Heart right ventricle (tissue), 16 donors: ENCODE measurements around the gene SLC17A5. TPM values are rescaled to one million over a fixed set of nuclear protein-coding genes. Genes with fewer than 3 reads are reported as not detected.
"Not testable (repeated sequence)": the region's sequence is repeated elsewhere in the genome, so short reads cannot be mapped to it uniquely, and the experiment has no call there.

Source experiments
- ATAC-seq, 8 donors: fragments of 200-7000 bp; cut with Tn5 transposase; one replicate each; pipeline ENCODE4 v1.9.1; 2020; ENCODE audit warnings: mild to moderate bottlenecking in 8 of 8, moderate library complexity in 8 of 8, moderate number of reproducible peaks in 1 of 8
- DNase-seq, 2 donors: peaks; one replicate each; pipeline ENCODE4 v3.0.0-alpha.2; 2020
- H3K27ac ChIP-seq, 10 donors: fragments of 200-600 bp; sonication (generic) in 2 of 10; one replicate each; pipeline versions ENCODE4 v1.5.0 to v1.8.0; 2020 to 2022; ENCODE audit warnings: mild to moderate bottlenecking in 3 of 10
- H3K27me3 ChIP-seq, 7 donors: fragments of 200-600 bp; one replicate each; pipeline ENCODE4 v1.8.0; 2021 to 2022; ENCODE audit warnings: mild to moderate bottlenecking in 2 of 7
- H3K36me3 ChIP-seq, 9 donors: fragments of 200-600 bp; sonication (generic) in 1 of 9; one replicate each; pipeline versions ENCODE4 v1.5.0 to v1.8.0; 2020 to 2022; ENCODE audit warnings: mild to moderate bottlenecking in 2 of 9
- H3K4me1 ChIP-seq, 9 donors: fragments of 200-600 bp; sonication (generic) in 1 of 9; one replicate each; pipeline versions ENCODE4 v1.5.0 to v1.8.0; 2020 to 2022; ENCODE audit warnings: mild to moderate bottlenecking in 4 of 9
- H3K4me3 ChIP-seq, 10 donors: fragments of 200-600 bp; sonication (generic) in 2 of 10; one replicate each; pipeline versions ENCODE4 v1.5.0 to v1.8.0; 2020 to 2022; ENCODE audit warnings: mild to moderate bottlenecking in 7 of 10, moderate library complexity in 2 of 10
- H3K9me3 ChIP-seq, 11 donors: fragments of 200-600 bp in 10 of 11; sonication (generic) in 2 of 11; one replicate each; pipeline versions ENCODE4 v1.5.0 to v1.8.0; 2013 to 2022; ENCODE audit warnings: mild to moderate bottlenecking in 2 of 11, control low read depth in 1 of 11, moderate library complexity in 1 of 11
- WGBS, 2 donors: extraction: QIAGEN DNeasy Blood & Tissue Kit; methylation state at CpG; one replicate each; pipeline ENCODE4 v1.1.7; 2013; ENCODE audit warnings: inconsistent platforms in 1 of 2; 5-methylcytosine and 5-hydroxymethylcytosine counted together
- intact Hi-C, 10 donors: fragments of 100-400 bp; cut with DNase I; formaldehyde crosslinking; loops; one replicate each; pipeline versions ENCODE4 v1.11.1 to v1.14.2; 2022
- polyA plus RNA-seq, 2 donors: library from polyadenylated mRNA; stranded (reverse); fragments of 200-250 nt; gene quantifications; one replicate each; pipeline ENCODE4 v1.2.3, GENCODE V29; 2013
- total RNA-seq, 10 donors: library from RNA; stranded (reverse); fragmentation: NEBNext Ultra II Directional in 3 of 10; extraction: Animal tissue kit (Norgen Biotek cat#: 25700) in 3 of 10; gene quantifications; one replicate each; pipeline versions ENCODE4 v1.2.1 to v1.2.4, GENCODE V29; 2021 to 2023
- TF ChIP-seq, protein P1 (sequence below), 9 donors: fragments of 200-600 bp; sonication (generic) in 2 of 9; IDR thresholded peaks; one replicate each; pipeline versions ENCODE4 v1.5.0 to v1.8.0; 2021 to 2022; ENCODE audit warnings: antibody characterized with exemption in 9 of 9, mild to moderate bottlenecking in 5 of 9, moderate library complexity in 1 of 9
- donor health status: Arrhythmogenic right ventricular cardiomyopathy.
- donor health status: ischemic (EF 13 %, LVEDD 7.1; RV severe dilation, severe dysfunction).
- donor health status: healthy with polysubstance abuse.
- donor health status: DM: no; HTN: yes; CAD: no.
- donor health status: DM: no; HTN: no; CAD: no.
- donor health status: ischemic (EF 25% LVEDD 6.9; RV normal size, moderate dysfunction).
- donor health status: ischemic (EF 25% LVEDD 5.7; RV mildly dilated, moderate dysfunction).
- donor health status: healthy.
- donor health status: DM: yes; HTN: yes; CAD: no.
- donor health status: Ischemic cardiomyopathy.
- donor health status: ischemic (EF 35%, LVEDD 5.7; RV mildly dilated, moderate dysfunction).
- donor health status: nonischemic (EF 11% LVEDD 7.7; RV severe dilation, severe dysfunction).
- donor health status: DM: yes; HTN: yes; CAD: no.
- donor health status: PGD.
- donor health status: ischemic (EF 29% LVEDD 5.4; RV normal size, mild dysfunction).
- donor health status: nonischemic (EF 23%, LVEDD 6.1; RV moderate dilation, normal function).

Gene SLC17A5
- total and polyA plus RNA-seq, 12 donors: 1.9 to 7.6 (median 4.7) TPM

GRCh38 chr6:73564578-73565345 lies 89.0 kb downstream of the SLC17A5 start:
- Histone ChIP-seq H3K9me3 (no peaks in the 10 kb centered on the region), H3K27ac (no peak overlapping the region), H3K4me1 (peaks cover 0 to 16% (median 6%) of the 10 kb centered on the region in 9 donors), H3K27me3 (peaks cover 0 to 4% (median 0%) of the 10 kb centered on the region in 7 donors), H3K4me3 (no peak overlapping the region), H3K36me3 (no peaks in the 10 kb centered on the region)
- WGBS, 2 donors: 94 to 97% methylated on average over 17 of the region's 17 CpGs
- DNase-seq (no peak), ATAC-seq (no peak)
- intact Hi-C loops: loop anchor here in 6 of 10 donors (5.0 kb wide), 2 partner anchors 37 to 42 kb away; partner anchors contain the start of gene EEF1A1 (in 4 of the 6)
- TF ChIP-seq, protein P1, sequence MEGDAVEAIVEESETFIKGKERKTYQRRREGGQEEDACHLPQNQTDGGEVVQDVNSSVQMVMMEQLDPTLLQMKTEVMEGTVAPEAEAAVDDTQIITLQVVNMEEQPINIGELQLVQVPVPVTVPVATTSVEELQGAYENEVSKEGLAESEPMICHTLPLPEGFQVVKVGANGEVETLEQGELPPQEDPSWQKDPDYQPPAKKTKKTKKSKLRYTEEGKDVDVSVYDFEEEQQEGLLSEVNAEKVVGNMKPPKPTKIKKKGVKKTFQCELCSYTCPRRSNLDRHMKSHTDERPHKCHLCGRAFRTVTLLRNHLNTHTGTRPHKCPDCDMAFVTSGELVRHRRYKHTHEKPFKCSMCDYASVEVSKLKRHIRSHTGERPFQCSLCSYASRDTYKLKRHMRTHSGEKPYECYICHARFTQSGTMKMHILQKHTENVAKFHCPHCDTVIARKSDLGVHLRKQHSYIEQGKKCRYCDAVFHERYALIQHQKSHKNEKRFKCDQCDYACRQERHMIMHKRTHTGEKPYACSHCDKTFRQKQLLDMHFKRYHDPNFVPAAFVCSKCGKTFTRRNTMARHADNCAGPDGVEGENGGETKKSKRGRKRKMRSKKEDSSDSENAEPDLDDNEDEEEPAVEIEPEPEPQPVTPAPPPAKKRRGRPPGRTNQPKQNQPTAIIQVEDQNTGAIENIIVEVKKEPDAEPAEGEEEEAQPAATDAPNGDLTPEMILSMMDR (IDR thresholded peaks at IDR 0.05): no peak

DNA sequence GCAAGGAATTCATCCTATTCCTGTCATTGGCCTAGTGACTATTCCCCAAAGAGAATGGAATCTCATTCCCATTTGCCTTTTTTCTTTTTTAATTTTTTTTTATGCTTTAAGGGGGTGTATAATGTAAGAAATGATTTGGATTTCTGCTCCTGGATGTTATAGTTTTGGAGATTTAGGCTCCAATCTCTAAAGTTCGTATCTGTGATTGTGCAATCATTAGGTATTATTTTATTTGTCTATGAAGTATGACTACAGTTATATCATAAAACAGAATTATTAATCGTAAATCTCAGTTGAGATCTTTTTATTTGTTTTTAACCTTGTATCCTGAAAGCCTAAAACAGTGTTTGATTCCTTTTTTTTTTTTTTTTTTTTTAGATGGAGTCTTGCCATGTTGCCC lies 91.2 kb downstream of the SLC17A5 start:
- WGBS, 2 donors: 91 to 97% methylated on average over 2 of the region's 2 CpGs
- TF ChIP-seq, protein P1 (IDR thresholded peaks at IDR 0.05): no peak
- no peaks in the 10 kb centered on the region for H3K36me3 ChIP-seq
- H3K27me3 ChIP-seq: peaks cover 0 to 4% (median 0%) of the 10 kb centered on the region in 7 donors
- intact Hi-C loops: loop anchor here in 1 of 10 donors (5.0 kb wide), 1 partner anchor 35 kb away; no protein-coding TSS in a partner anchor
- no peak overlapping the region for H3K4me3 ChIP-seq
- no peak overlapping the region for H3K27ac ChIP-seq
- DNase-seq (no peak), ATAC-seq (no peak)
- H3K4me1 ChIP-seq: peaks cover 0 to 16% (median 6%) of the 10 kb centered on the region in 9 donors
- no peaks in the 10 kb centered on the region for H3K9me3 ChIP-seq

- Histone ChIP-seq H3K27ac (no peak overlapping the region), H3K4me3 (no peak overlapping the region), H3K4me1 (peaks cover 0 to 6% (median 0%) of the 10 kb centered on the region in 9 donors), H3K36me3 (no peaks in the 10 kb centered on the region), H3K27me3 (peaks cover 0 to 4% (median 0%) of the 10 kb centered on the region in 7 donors), H3K9me3 (no peaks in the 10 kb centered on the region)
- no peak for DNase-seq
- 89 to 94% methylated on average over 9 of the region's 9 CpGs for WGBS, 2 donors
- ATAC-seq: no peak
- TF ChIP-seq, protein P1 (IDR thresholded peaks at IDR 0.05): no peak
- intact Hi-C loops: loop anchor here in 1 of 10 donors (5.0 kb wide), 1 partner anchor 34 kb away; no protein-coding TSS in a partner anchor
Observed at GRCh38 chr6:73560853-73561407, 92.9 kb downstream of the SLC17A5 start.

GRCh38 chr6:73560182-73560732 lies 93.5 kb downstream of the SLC17A5 start:
- Histone ChIP-seq H3K36me3 (no peaks in the 10 kb centered on the region), H3K27me3 (peaks cover 0 to 4% (median 0%) of the 10 kb centered on the region in 7 donors), H3K4me3 (no peak overlapping the region), H3K9me3 (no peaks in the 10 kb centered on the region), H3K4me1 (peaks cover 0 to 6% (median 0%) of the 10 kb centered on the region in 9 donors), H3K27ac (no peak overlapping the region)
- intact Hi-C loops: loop anchor here in 1 of 10 donors (5.0 kb wide), 1 partner anchor 33 kb away; no protein-coding TSS in a partner anchor
- TF ChIP-seq, protein P1 (IDR thresholded peaks at IDR 0.05): no peak
- ATAC-seq: no peak
- DNase-seq: no peak
- WGBS, 2 donors: 65 to 68% methylated on average over 8 of the region's 8 CpGs

GRCh38 chr6:73559399-73559794 lies 94.4 kb downstream of the SLC17A5 start:
- H3K4me1 ChIP-seq, H3K9me3 ChIP-seq, H3K4me3 ChIP-seq, H3K27ac ChIP-seq, DNase-seq, intact Hi-C loops, H3K27me3 ChIP-seq, ATAC-seq, H3K36me3 ChIP-seq: not testable (repeated sequence)
- 95 to 97% methylated on average over 12 of the region's 12 CpGs for WGBS, 2 donors
